Gastroesophageal sphincter (tissue), 3 donors: ENCODE data around the gene CDH11.

Experiments used
- EP300 ChIP-seq: sonication (generic); formaldehyde crosslinking; IDR thresholded peaks from one replicate; pipeline ENCODE4 v1.6.1; 2017; ENCODE audit warnings: antibody characterized with exemption, mild to moderate bottlenecking
- POLR2A ChIP-seq, 2 donors: fragments of 450-650 bp; IDR thresholded peaks; one replicate each; pipeline ENCODE4 v1.6.1; 2017; ENCODE audit warnings: antibody characterized with exemption in 2 of 2, mild to moderate bottlenecking in 2 of 2, moderate library complexity in 1 of 2
- POLR2AphosphoS5 ChIP-seq: sonication (generic); formaldehyde crosslinking; IDR thresholded peaks from one replicate; pipeline ENCODE4 v1.6.1; 2017; ENCODE audit warnings: antibody characterized with exemption
- TF ChIP-seq, protein P1 (sequence below), 4 experiments: fragments of 200-600 bp in 2 of 4; fragments of 450-650 bp in 2 of 4; sonication (generic) in 1 of 4; IDR thresholded peaks; one replicate each; pipeline ENCODE4 v1.5.1; 2017 to 2019; ENCODE audit warnings: antibody characterized with exemption in 4 of 4, mild to moderate bottlenecking in 2 of 4, moderate library complexity in 2 of 4

- TF ChIP-seq, protein P1, sequence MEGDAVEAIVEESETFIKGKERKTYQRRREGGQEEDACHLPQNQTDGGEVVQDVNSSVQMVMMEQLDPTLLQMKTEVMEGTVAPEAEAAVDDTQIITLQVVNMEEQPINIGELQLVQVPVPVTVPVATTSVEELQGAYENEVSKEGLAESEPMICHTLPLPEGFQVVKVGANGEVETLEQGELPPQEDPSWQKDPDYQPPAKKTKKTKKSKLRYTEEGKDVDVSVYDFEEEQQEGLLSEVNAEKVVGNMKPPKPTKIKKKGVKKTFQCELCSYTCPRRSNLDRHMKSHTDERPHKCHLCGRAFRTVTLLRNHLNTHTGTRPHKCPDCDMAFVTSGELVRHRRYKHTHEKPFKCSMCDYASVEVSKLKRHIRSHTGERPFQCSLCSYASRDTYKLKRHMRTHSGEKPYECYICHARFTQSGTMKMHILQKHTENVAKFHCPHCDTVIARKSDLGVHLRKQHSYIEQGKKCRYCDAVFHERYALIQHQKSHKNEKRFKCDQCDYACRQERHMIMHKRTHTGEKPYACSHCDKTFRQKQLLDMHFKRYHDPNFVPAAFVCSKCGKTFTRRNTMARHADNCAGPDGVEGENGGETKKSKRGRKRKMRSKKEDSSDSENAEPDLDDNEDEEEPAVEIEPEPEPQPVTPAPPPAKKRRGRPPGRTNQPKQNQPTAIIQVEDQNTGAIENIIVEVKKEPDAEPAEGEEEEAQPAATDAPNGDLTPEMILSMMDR (IDR thresholded peaks at IDR 0.05), result no peak
- no peak for TF ChIP-seq POLR2A (IDR thresholded peaks at IDR 0.05)
- no peak for TF ChIP-seq POLR2AphosphoS5
- no peak for TF ChIP-seq EP300
These were observed 22.9 kb downstream of the CDH11 start for GRCh38 chr16:65098916-65099315.
